ENCODE data around the gene C1orf167.

Gene C1orf167

GRCh38 chr1:11833900-11834299 lies 71.9 kb downstream of the C1orf167 start:
- no peak for DNase-seq (ENCODE audit: low read depth)
- H3K4me3 ChIP-seq (ENCODE audit: low read depth, low read length), result no peak overlapping the region
- no peak for TF ChIP-seq CTCF (IDR thresholded peaks at IDR 0.05; ENCODE audit: control insufficient read depth, extremely low read depth, insufficient read depth)

- TF ChIP-seq CTCF (IDR thresholded peaks at IDR 0.05; ENCODE audit: control insufficient read depth, extremely low read depth, insufficient read depth), result no peak
- H3K4me3 ChIP-seq (ENCODE audit: low read depth, low read length), result no peak overlapping the region
- no peak for DNase-seq (ENCODE audit: low read depth)
Observed at GRCh38 chr1:11835441-11836225, 73.6 kb downstream of the C1orf167 start.

- TF ChIP-seq CTCF (IDR thresholded peaks at IDR 0.05; ENCODE audit: control insufficient read depth, extremely low read depth, insufficient read depth), result no peak
- no peak for DNase-seq (ENCODE audit: low read depth)
- no peak overlapping the region for H3K4me3 ChIP-seq (ENCODE audit: low read depth, low read length)
Observed at GRCh38 chr1:11836955-11837766, 75.2 kb downstream of the C1orf167 start.

GRCh38 chr1:11837767-11838348 lies 75.9 kb downstream of the C1orf167 start:
- DNase-seq (ENCODE audit: low read depth), result no peak
- TF ChIP-seq CTCF (IDR thresholded peaks at IDR 0.05; ENCODE audit: control insufficient read depth, extremely low read depth, insufficient read depth), result no peak
- no peak overlapping the region for H3K4me3 ChIP-seq (ENCODE audit: low read depth, low read length)

- no peak overlapping the region for H3K4me3 ChIP-seq (ENCODE audit: low read depth, low read length)
- peak; percentile 8 for DNase-seq (ENCODE audit: low read depth)
- peak; percentile 99 for TF ChIP-seq CTCF (IDR thresholded peaks at IDR 0.05; ENCODE audit: control insufficient read depth, extremely low read depth, insufficient read depth)
Observed at GRCh38 chr1:11838349-11839272, 76.6 kb downstream of the C1orf167 start.
